ENCODE data around the gene B4GALNT3. TPM values are rescaled to one million over a fixed set of nuclear protein-coding genes. Genes with fewer than 3 reads are reported as not detected.

B4GALNT3 gene
- total and polyA plus RNA-seq, 2 of the 13 experiments (the other 11 are each of a cell fraction or from before 2014, with no cell fraction given), result 3.2 to 4.4 TPM

- TF ChIP-seq MXD1 (CRISPR knock-in tag; IDR thresholded peaks at IDR 0.05), result peak; percentile 27; the same call in 1 of the 2 replicates
- peak; percentile 73 for TF ChIP-seq UBTF (CRISPR knock-in tag; IDR thresholded peaks at IDR 0.05)
- TF ChIP-seq ZNF552 (CRISPR knock-in tag; IDR thresholded peaks at IDR 0.05; ENCODE audit: borderline replicate concordance), result no peak
- peak; percentile 34; the same call in 1 of the 2 replicates for TF ChIP-seq HDAC2 (CRISPR knock-in tag; IDR thresholded peaks at IDR 0.05)
- TF ChIP-seq ZNF121 (CRISPR knock-in tag; IDR thresholded peaks at IDR 0.05), result peak; percentile 86
- peak; percentile 16 for TF ChIP-seq XRCC5 (optimal IDR thresholded peaks at IDR 0.05; ENCODE audit: low read length)
- no peak for TF ChIP-seq SOX13 (IDR thresholded peaks at IDR 0.05)
- TF ChIP-seq SOX13 (CRISPR knock-in tag; conservative IDR thresholded peaks at IDR 0.05 in 1 of 2, IDR thresholded peaks at IDR 0.05 in 1 of 2), result peak in 1 of 2 experiments; percentile 30; a peak in 1 of 4 replicates
- TF ChIP-seq FOSL1 (CRISPR knock-in tag; IDR thresholded peaks at IDR 0.05; ENCODE audit: borderline replicate concordance), result peak; percentile 89
- TF ChIP-seq HOXA9 (CRISPR knock-in tag; IDR thresholded peaks at IDR 0.05; ENCODE audit: borderline replicate concordance), result no peak
- TF ChIP-seq NCOA2 (CRISPR knock-in tag; IDR thresholded peaks at IDR 0.05), result peak; percentile 45
- TF ChIP-seq SPEN (CRISPR knock-in tag; IDR thresholded peaks at IDR 0.05; ENCODE audit: low read depth), result peak; percentile 79
- TF ChIP-seq ZNF850 (CRISPR knock-in tag; conservative IDR thresholded peaks at IDR 0.05), result no peak
- 0 out of 2 replicates have a peak, but pooled peaks have one; percentile 38 for TF ChIP-seq SIN3B (IDR thresholded peaks at IDR 0.05; ENCODE audit: low read length)
- peak; percentile 64 for TF ChIP-seq PHF8 (CRISPR knock-in tag; IDR thresholded peaks at IDR 0.05)
- TF ChIP-seq ZNF577 (CRISPR knock-in tag; IDR thresholded peaks at IDR 0.05; ENCODE audit: borderline replicate concordance, low read depth), result no peak
- 0 out of 2 replicates have a peak, but pooled peaks have one; percentile 40 for TF ChIP-seq TARDBP (CRISPR knock-in tag; IDR thresholded peaks at IDR 0.05)
- TF ChIP-seq FOXO1 (CRISPR knock-in tag; IDR thresholded peaks at IDR 0.05), result 0 out of 2 replicates have a peak, but pooled peaks have one; percentile 28
- TF ChIP-seq MLX (CRISPR knock-in tag; IDR thresholded peaks at IDR 0.05), result no peak
- TF ChIP-seq MIER2 (CRISPR knock-in tag; IDR thresholded peaks at IDR 0.05), result no peak
- 0 out of 2 replicates have a peak, but pooled peaks have one; percentile 1 for TF ChIP-seq ZNF180 (CRISPR knock-in tag; IDR thresholded peaks at IDR 0.05; ENCODE audit: borderline replicate concordance, low read depth)
- no peak for TF ChIP-seq ZNF431 (CRISPR knock-in tag; IDR thresholded peaks at IDR 0.05; ENCODE audit: borderline replicate concordance, low read depth)
- peak; percentile 71; the same call in 1 of the 2 replicates for TF ChIP-seq IRF2 (CRISPR knock-in tag; IDR thresholded peaks at IDR 0.05)
- peak; percentile 80; the same call in 1 of the 2 replicates for TF ChIP-seq HES4 (CRISPR knock-in tag; IDR thresholded peaks at IDR 0.05; ENCODE audit: borderline replicate concordance)
- peak; percentile 23 for TF ChIP-seq ZNF18 (CRISPR knock-in tag; IDR thresholded peaks at IDR 0.05; ENCODE audit: insufficient replicate concordance)
Observed at GRCh38 chr12:570435-570920, 110.7 kb downstream of the B4GALNT3 start (continued).
